GM10248 (cell line): ENCODE data around the gene EPX.

Source experiments
- CTCF ChIA-PET: fragments of 300-600 bp; sonication (Branson Sonifier 250); formaldehyde crosslinking; extraction: SDS; loops from one replicate; lab custom pipeline; 2021; ENCODE audit warnings: antibody characterized with exemption; lab: Yijun Ruan, JAX
- POLR2A ChIA-PET: fragments of 350-650 bp; sonication (Branson Sonifier 250); formaldehyde crosslinking; extraction: SDS; loops from one replicate; lab custom pipeline; 2020; ENCODE audit warnings: antibody characterized with exemption; lab: Yijun Ruan, JAX
- DNase-seq: peaks from one replicate; pipeline ENCODE4 v3.0.0; 2012; ENCODE audit errors: extremely low spot score
- CTCF ChIP-seq: IDR thresholded peaks from 2 replicates; pipeline ENCODE4 v1.5.1; 2012; ENCODE audit warnings: mild to moderate bottlenecking, low read depth; ENCODE audit errors: extremely low read depth, missing control alignments, control extremely low read depth

EPX gene

GRCh38 chr17:58234512-58234911 is 42.0 kb downstream of the EPX start:
- CTCF ChIA-PET, result interaction anchor here (1.7 to 6.3 kb wide), 2 partner anchors 9 to 15 kb away, joined by 4 to 84 read pairs; no protein-coding TSS in a partner anchor
- POLR2A ChIA-PET, result no interaction called here
- DNase-seq, result no peak
- no peak for TF ChIP-seq CTCF

GRCh38 chr17:58235821-58236220 is 43.3 kb downstream of the EPX start:
- CTCF ChIA-PET, result interaction anchor here (1.1 to 6.3 kb wide), 3 partner anchors 13 to 36 kb away, joined by 4 to 84 read pairs (median 5); partner anchors contain the start of gene MKS1
- TF ChIP-seq CTCF, result no peak
- no peak for DNase-seq
- POLR2A ChIA-PET, result no interaction called here

DNA sequence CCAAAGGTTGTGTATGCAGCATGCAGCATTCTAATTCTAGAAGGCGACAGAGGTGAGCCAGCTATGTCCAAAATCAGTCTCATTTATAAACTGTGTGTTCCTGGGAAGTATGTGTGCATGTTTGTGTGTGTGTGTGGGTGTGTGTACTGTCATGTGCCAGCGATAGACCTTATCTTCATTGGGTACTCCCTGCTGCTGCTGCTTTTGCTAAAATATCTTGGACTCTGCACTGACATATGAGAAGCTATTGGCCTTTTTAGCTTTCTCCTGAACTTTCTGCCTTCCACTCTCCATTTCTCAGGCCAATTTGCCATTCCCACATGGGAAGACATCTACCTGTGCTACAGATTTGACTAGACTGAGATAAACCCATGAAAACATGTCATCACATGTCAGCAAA is 43.9 kb downstream of the EPX start:
- TF ChIP-seq CTCF, result no peak
- no peak for DNase-seq
- ChIA-PET POLR2A (no interaction called here), CTCF (interaction anchor here (0.7 to 6.3 kb wide), 5 partner anchors 13 to 179 kb away, joined by 3 to 84 read pairs (median 4); partner anchors contain the start of gene MKS1)

DNA sequence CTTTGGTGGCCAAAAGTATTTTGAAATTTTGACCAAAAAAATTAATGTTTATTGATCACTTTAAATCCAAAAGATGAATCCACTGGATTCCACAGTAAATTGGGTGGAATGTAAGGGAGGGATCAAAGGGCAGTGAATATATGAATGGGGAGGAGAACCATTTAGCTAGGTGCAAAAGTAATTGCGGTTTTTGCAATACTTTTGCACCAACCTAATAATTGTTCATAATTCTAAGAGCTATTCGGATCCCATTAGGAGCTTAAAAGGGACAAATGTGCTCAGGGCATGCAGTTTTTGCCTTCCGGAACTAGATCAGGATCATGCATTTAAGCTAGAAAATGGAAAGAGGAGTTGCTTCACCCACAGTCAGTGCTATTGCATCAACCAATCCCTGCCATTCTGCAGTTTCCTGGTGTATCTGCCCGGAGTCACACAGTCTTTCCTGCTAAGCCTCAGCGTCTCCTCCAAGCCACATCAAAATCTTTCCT is 45.7 kb downstream of the EPX start, which contains the start of gene LPO:
TSS of gene LPO (plus strand) at position 438 of the 488 bp plus-strand sequence. CDS start 4,396 bp downstream, outside the sequence.
- no peak for TF ChIP-seq CTCF
- DNase-seq, result no peak
- ChIA-PET CTCF (interaction anchor here (1.0 to 6.3 kb wide), 6 partner anchors 8 to 42 kb away, joined by 3 to 84 read pairs (median 3); partner anchors contain the start of gene MPO), POLR2A (no interaction called here)

GRCh38 chr17:58239987-58240386 is 47.5 kb downstream of the EPX start:
- CTCF ChIA-PET, result interaction anchor here (6.3 kb wide), 1 partner anchor 9 kb away, joined by 84 read pairs; no protein-coding TSS in a partner anchor
- no peak for TF ChIP-seq CTCF
- DNase-seq, result no peak
- POLR2A ChIA-PET, result no interaction called here

DNA sequence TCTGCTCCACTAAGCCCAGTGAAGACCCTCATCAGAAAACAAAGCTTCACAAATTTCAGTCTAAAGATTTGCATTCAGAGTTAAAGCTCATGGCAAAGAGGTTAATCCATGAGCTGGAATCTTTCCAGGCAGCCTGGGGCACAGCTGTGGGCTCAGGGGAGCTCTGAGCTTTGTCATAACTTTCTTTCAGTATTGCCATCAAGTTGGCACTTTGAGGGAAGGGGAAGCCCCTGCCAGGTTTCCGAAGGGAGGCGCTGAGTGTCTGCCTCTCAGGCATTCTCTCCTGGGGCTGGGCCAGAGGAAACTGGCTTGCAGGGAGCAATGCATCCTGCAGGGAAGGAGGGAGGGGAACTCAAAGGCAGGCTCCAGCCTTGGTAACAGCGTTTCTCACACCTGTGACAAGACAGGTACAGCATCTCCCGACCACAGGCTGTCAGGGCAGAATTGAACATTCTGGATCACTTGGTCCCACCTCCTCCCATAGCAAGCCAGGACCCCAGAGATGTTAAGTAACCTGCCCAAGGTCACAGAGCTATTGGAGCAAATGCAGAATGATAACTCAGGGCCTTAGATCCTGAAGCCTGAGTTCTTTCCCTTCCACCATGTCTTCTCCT is 49.8 kb downstream of the EPX start:
- DNase-seq, result no peak
- TF ChIP-seq CTCF, result no peak
- POLR2A ChIA-PET, result interaction anchor here (0.6 kb wide), 1 partner anchor 412 kb away, joined by 6 read pairs; no protein-coding TSS in a partner anchor
- CTCF ChIA-PET, result interaction anchor here (0.7 to 1.9 kb wide), 5 partner anchors 8 to 42 kb away, joined by 3 to 9 read pairs (median 4); no protein-coding TSS in a partner anchor
